Measurements from ENCODE around the gene FARS2. TPM values are rescaled to one million over a fixed set of nuclear protein-coding genes. Genes with fewer than 3 reads are reported as not detected.

Gene FARS2
- total RNA-seq, 1 donor from 2014 or later = 11.8 TPM

DNA sequence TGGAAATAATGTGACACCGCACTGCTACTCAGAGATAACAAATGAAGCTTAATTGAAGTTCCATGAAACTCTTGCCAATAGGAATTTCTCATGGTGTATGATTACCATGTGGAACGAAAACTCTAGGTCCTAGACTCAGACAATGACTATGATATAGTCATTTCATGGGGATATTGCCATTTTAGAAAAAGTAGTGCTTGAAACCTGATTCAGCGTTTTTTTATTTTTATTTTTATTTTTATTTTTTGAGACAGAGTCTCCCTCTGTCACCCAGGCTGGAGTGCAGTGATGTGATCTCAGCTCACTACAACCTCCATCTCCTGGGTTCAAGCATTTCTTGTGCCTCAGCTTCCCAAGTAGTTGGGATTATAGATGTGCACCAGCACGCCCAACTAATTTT lies 253.9 kb downstream of the FARS2 start:
- H3K36me3 Mint-ChIP-seq (ENCODE audit: low read depth) = no peaks in the 10 kb centered on the region
- H3K27me3 Mint-ChIP-seq (ENCODE audit: low read depth) = no peaks in the 10 kb centered on the region
- no peak overlapping the region for H3K27ac Mint-ChIP-seq (ENCODE audit: unreplicated experiment)
- no peak overlapping the region for H3K4me3 Mint-ChIP-seq (ENCODE audit: unreplicated experiment)
- H3K4me1 Mint-ChIP-seq (ENCODE audit: low read depth) = peaks cover 3% of the 10 kb centered on the region
- DNase-seq (ENCODE audit: low spot score) = no peak
- TF ChIP-seq, protein P1, sequence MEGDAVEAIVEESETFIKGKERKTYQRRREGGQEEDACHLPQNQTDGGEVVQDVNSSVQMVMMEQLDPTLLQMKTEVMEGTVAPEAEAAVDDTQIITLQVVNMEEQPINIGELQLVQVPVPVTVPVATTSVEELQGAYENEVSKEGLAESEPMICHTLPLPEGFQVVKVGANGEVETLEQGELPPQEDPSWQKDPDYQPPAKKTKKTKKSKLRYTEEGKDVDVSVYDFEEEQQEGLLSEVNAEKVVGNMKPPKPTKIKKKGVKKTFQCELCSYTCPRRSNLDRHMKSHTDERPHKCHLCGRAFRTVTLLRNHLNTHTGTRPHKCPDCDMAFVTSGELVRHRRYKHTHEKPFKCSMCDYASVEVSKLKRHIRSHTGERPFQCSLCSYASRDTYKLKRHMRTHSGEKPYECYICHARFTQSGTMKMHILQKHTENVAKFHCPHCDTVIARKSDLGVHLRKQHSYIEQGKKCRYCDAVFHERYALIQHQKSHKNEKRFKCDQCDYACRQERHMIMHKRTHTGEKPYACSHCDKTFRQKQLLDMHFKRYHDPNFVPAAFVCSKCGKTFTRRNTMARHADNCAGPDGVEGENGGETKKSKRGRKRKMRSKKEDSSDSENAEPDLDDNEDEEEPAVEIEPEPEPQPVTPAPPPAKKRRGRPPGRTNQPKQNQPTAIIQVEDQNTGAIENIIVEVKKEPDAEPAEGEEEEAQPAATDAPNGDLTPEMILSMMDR (IDR thresholded peaks at IDR 0.05) = no peak
- no peaks in the 10 kb centered on the region for H3K9me3 Mint-ChIP-seq (ENCODE audit: low read depth)

DNA sequence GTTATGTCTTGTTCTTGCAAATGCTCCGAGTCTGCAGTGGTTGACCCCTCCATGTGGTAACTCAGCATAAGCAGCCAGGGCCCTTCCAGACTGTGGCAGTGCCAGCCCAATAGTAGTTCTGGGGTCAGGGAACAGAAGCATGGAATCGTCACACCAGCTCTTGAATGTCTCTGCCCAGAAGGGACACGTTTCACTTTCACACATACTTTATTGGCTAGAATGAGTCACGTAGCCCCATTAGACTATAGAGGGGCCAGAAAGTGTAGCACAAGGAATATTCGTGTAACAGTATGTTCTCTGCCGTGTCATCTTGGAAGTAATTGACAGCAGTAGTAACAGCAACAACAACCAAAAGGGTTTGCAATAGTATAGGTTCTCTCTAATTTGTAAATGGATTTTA lies 254.7 kb downstream of the FARS2 start:
- Mint-ChIP-seq H3K4me1 (ENCODE audit: low read depth) (peaks cover 3% of the 10 kb centered on the region), H3K27ac (ENCODE audit: unreplicated experiment) (no peak overlapping the region)

DNA sequence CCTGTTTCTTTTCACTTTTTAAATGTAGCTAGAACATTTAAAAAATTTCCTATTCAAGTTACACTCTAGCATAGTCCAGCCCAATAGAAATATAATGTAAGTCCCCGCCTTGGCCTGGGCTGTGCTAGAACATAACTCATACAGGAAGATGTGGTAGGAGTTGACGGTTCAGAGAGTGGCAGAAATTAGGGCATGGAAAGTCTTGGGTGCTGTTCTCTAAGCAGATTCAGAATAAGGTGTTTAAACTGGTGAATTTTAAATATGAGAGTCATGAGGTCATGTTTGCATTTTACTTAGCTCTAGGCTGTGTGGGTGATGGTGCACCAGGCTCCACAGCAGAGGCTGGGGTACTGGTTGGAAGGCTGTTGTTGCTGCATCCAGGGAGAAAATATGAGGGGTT lies 256.5 kb downstream of the FARS2 start:
- TF ChIP-seq, protein P1 (IDR thresholded peaks at IDR 0.05) = no peak
- H3K4me3 Mint-ChIP-seq (ENCODE audit: unreplicated experiment) = no peak overlapping the region
- H3K9me3 Mint-ChIP-seq (ENCODE audit: low read depth) = no peaks in the 10 kb centered on the region
- H3K4me1 Mint-ChIP-seq (ENCODE audit: low read depth) = no peaks in the 10 kb centered on the region
- H3K36me3 Mint-ChIP-seq (ENCODE audit: low read depth) = no peaks in the 10 kb centered on the region
- H3K27ac Mint-ChIP-seq (ENCODE audit: unreplicated experiment) = no peak overlapping the region
- DNase-seq (ENCODE audit: low spot score) = no peak
- H3K27me3 Mint-ChIP-seq (ENCODE audit: low read depth) = no peaks in the 10 kb centered on the region

More for the DNA sequence above, 254.7 kb downstream of the FARS2 start:
- no peak for DNase-seq (ENCODE audit: low spot score)
- Mint-ChIP-seq H3K27me3 (ENCODE audit: low read depth) (no peaks in the 10 kb centered on the region), H3K9me3 (ENCODE audit: low read depth) (no peaks in the 10 kb centered on the region), H3K4me3 (ENCODE audit: unreplicated experiment) (no peak overlapping the region), H3K36me3 (ENCODE audit: low read depth) (no peaks in the 10 kb centered on the region)
- TF ChIP-seq, protein P1 (IDR thresholded peaks at IDR 0.05) = no peak

DNA sequence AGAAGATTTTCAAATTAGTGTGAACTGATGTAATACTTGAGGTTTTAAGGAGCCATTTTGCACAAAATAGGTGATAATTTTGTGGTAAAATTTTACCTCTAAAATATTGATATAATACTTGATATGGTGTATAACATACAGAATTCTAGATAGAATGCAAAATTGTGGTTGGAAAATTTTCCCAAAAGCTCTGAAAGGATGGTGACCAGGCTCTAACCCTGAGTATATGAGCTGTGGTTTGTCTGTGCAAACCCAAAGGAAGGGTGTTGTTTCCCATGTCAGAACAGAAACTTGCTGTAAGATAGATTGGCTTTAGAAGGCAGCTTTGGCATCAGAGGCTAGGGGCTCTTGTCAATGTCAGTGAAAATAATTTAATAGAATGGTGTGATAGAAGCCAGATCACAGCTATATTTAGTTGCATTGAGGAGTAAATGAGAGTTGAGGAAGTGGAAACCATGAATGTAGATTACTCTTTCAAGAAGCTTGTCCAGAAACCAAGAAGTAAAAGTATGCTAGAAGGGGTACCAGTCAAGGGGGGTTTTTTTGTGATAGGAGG lies 257.7 kb downstream of the FARS2 start:
- Mint-ChIP-seq H3K4me1 (ENCODE audit: low read depth) (no peaks in the 10 kb centered on the region), H3K27ac (ENCODE audit: unreplicated experiment) (no peak overlapping the region), H3K9me3 (ENCODE audit: low read depth) (no peaks in the 10 kb centered on the region), H3K36me3 (ENCODE audit: low read depth) (no peaks in the 10 kb centered on the region), H3K4me3 (ENCODE audit: unreplicated experiment) (no peak overlapping the region), H3K27me3 (ENCODE audit: low read depth) (no peaks in the 10 kb centered on the region)
- no peak for DNase-seq (ENCODE audit: low spot score)
- TF ChIP-seq, protein P1 (IDR thresholded peaks at IDR 0.05) = no peak

DNA sequence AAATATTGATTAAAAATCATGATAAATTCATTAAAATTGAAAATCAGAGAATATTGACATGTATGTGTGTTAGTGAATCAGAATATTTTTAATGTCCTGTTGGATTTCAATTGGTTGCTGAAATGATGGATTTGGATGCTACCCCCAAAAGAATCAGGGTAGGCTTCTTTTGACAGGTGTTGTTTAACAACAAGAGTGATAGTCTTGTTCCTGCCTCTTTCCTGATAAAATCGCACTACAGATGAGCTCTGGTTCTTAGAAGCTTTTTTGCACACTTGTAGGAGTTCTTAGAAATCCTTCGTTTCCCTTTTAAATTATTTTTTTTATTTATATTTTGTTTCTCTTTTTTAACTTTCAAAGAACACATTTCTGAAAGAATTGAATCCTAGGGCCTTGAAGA lies 259.5 kb downstream of the FARS2 start:
- Mint-ChIP-seq H3K4me1 (ENCODE audit: low read depth) (peaks cover 8% of the 10 kb centered on the region), H3K9me3 (ENCODE audit: low read depth) (no peaks in the 10 kb centered on the region), H3K36me3 (ENCODE audit: low read depth) (no peaks in the 10 kb centered on the region), H3K27me3 (ENCODE audit: low read depth) (no peaks in the 10 kb centered on the region), H3K27ac (ENCODE audit: unreplicated experiment) (no peak overlapping the region), H3K4me3 (ENCODE audit: unreplicated experiment) (no peak overlapping the region)
- DNase-seq (ENCODE audit: low spot score) = no peak
- TF ChIP-seq, protein P1 (IDR thresholded peaks at IDR 0.05) = no peak

Data from chondrocyte (in vitro differentiated cells).